Measurements from ENCODE around the gene MC3R.

The MC3R gene

GRCh38 chr20:56249244-56249955 lies 868 bp downstream of the MC3R start:
- DNase-seq (ENCODE audit: insufficient read length, low spot score) = no peak
- TF ChIP-seq CTCF (IDR thresholded peaks at IDR 0.05; ENCODE audit: insufficient read depth, missing control alignments) = peak; percentile 69
- no peak for FAIRE-seq

- FAIRE-seq = no peak
- no peak for DNase-seq (ENCODE audit: insufficient read length, low spot score)
- TF ChIP-seq CTCF (IDR thresholded peaks at IDR 0.05; ENCODE audit: insufficient read depth, missing control alignments) = no peak
Measured at GRCh38 chr20:56249956-56250355, 1.4 kb downstream of the MC3R start.

GRCh38 chr20:56257604-56258003 lies 9.1 kb downstream of the MC3R start:
- DNase-seq (ENCODE audit: insufficient read length, low spot score) = no peak
- no peak for FAIRE-seq
- TF ChIP-seq CTCF (IDR thresholded peaks at IDR 0.05; ENCODE audit: insufficient read depth, missing control alignments) = no peak

- DNase-seq (ENCODE audit: insufficient read length, low spot score) (no peak), FAIRE-seq (no peak)
- TF ChIP-seq CTCF (IDR thresholded peaks at IDR 0.05; ENCODE audit: insufficient read depth, missing control alignments) = no peak
Measured at GRCh38 chr20:56259948-56260347, 11.4 kb downstream of the MC3R start.

GRCh38 chr20:56268536-56268935 lies 20.0 kb downstream of the MC3R start:
- DNase-seq (ENCODE audit: insufficient read length, low spot score) (no peak), FAIRE-seq (no peak)
- no peak for TF ChIP-seq CTCF (IDR thresholded peaks at IDR 0.05; ENCODE audit: insufficient read depth, missing control alignments)

GRCh38 chr20:56271974-56272373 lies 23.4 kb downstream of the MC3R start:
- TF ChIP-seq CTCF (IDR thresholded peaks at IDR 0.05; ENCODE audit: insufficient read depth, missing control alignments) = no peak

GRCh38 chr20:56273491-56273890 lies 25.0 kb downstream of the MC3R start:
- FAIRE-seq = no peak
- no peak for TF ChIP-seq CTCF (IDR thresholded peaks at IDR 0.05; ENCODE audit: insufficient read depth, missing control alignments)
- DNase-seq (ENCODE audit: insufficient read length, low spot score) = no peak

More at GRCh38 chr20:56271974-56272373, 23.4 kb downstream of the MC3R start:
- DNase-seq (ENCODE audit: insufficient read length, low spot score) (no peak), FAIRE-seq (no peak)
